ENCODE results near the gene NEU4.

- TF ChIP-seq CTCF (IDR thresholded peaks at IDR 0.05 in 8 of 11, conservative IDR thresholded peaks at IDR 0.05 in 3 of 11) = no peak
- peak in 2 of 3 donors; percentile 28 to 65 for TF ChIP-seq POLR2AphosphoS5 (IDR thresholded peaks at IDR 0.05)
- no peak for TF ChIP-seq POLR2A (IDR thresholded peaks at IDR 0.05)
Observed at GRCh38 chr2:241803387-241804325, 5.3 kb upstream of the NEU4 start.

Measured in spleen (tissue), 7 donors.